Posterior cingulate gyrus (tissue), 11 donors: ENCODE results near the gene ERBB3.
"Not testable (repeated sequence)": the region's sequence is repeated elsewhere in the genome, so short reads cannot be mapped to it uniquely, and the experiment has no call there.

Source experiments
- DNase-seq, 10 donors: peaks; one replicate each; pipeline versions ENCODE4 v3.0.0 to v3.0.0-alpha.2; 2020 to 2021; ENCODE audit warnings: mixed read lengths in 3 of 10
- intact Hi-C: fragments of 100-400 bp; cut with DNase I; formaldehyde crosslinking; loops from one replicate; pipeline ENCODE4 v1.15.1; 2023

ERBB3 gene

DNA sequence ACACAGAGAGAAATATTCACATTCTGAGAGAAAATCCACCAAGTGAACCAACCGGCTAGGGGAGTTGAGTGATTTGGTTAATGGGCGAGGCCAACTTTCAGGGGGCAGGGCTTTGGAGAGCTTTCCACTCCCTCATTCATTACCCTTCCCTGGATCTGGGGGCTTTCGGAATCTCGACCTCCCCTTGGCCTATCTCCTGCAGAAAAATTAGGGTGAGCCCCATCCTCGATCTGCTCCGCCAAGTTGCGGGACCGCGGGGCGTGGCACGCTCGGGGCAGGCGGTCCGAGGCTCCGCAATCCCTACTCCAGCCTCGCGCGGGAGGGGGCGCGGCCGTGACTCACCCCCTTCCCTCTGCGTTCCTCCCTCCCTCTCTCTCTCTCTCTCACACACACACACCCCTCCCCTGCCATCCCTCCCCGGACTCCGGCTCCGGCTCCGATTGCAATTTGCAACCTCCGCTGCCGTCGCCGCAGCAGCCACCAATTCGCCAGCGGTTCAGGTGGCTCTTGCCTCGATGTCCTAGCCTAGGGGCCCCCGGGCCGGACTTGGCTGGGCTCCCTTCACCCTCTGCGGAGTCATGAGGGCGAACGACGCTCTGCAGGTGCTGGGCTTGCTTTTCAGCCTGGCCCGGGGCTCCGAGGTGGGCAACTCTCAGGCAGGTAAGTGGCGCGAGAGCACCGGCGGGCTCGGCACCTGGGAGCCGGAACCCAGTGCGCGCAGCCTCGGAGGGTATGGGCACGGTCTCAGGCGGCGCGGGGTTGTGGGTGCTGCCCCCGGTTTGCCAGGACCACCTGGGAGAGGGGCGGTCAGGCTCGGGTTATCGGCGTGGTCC, at the start of gene ERBB3:
Gene ERBB3, plus strand, starts transcription at position 443 of the 833 bp plus-strand sequence. Its CDS starts 136 bp downstream, at position 579.
- DNase-seq = peak; percentile 53 to 96 (median 76)
- intact Hi-C loops = loop anchor here (5.0 kb wide), 2 partner anchors 37 to 38 kb away; partner anchors contain the start of genes RPL41, RPS26 and ZC3H10

DNA sequence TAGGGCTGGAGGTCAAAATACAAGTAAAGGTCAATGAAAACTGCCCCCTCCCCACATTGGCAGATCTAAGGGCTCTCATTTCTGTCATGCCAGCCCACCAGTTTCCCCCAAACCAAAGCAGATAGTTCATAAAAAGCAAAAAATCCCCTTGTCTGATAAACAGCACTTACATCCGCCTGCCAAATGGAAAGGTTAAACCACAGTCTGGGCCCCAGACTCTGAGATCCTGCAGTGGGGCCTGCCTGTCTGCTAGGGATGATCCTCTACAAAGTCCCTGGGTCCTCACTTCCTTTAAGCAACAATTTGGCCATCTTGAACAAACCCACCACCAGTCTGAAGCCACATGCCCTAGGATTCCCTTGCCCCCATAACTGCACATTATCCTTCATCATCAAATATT, 48.0 kb upstream of the ERBB3 start:
- intact Hi-C loops = no loop called here
- no peak for DNase-seq

DNA sequence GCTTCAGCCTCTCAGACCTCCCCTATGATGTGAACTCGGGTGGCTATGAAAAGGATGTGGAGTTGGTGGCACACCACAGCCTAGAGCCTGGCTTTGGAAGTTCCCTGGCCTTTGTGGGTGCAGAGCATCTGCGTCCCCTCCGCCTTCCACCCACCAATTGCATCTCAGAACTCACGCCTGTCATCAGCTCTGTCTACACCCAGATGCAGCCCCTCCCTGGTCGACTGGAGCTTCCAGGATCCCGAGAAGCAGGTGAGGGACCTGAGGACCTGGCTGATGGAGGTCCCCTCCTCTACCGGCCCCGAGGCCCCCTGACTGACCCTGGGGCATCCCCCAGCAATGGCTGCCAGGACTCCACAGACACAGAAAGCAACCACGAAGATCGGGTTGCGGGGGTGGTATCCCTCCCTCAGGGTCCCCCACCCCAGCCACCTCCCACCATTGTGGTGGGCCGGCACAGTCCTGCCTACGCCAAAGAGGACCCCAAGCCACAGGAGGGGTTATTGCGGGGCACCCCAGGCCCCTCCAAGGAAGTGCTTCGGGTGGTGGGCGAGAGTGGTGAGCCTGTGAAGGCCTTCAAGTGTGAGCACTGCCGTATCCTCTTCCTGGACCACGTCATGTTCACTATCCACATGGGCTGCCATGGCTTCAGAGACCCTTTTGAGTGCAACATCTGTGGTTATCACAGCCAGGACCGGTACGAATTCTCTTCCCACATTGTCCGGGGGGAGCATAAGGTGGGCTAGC, 45.2 kb upstream of the ERBB3 start:
- intact Hi-C loops = no loop called here
- DNase-seq = no peak

DNA sequence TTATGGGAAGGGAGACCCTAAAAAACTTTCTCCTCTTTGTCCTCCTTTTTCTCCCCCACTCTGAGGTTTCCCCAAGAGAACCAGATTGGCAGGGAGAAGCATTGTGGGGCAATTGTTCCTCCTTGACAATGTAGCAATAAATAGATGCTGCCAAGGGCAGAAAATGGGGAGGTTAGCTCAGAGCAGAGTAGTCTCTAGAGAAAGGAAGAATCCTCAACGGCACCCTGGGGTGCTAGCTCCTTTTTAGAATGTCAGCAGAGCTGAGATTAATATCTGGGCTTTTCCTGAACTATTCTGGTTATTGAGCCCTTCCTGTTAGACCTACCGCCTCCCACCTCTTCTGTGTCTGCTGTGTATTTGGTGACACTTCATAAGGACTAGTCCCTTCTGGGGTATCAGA, 42.8 kb upstream of the ERBB3 start:
- no peak for DNase-seq
- intact Hi-C loops = no loop called here

DNA sequence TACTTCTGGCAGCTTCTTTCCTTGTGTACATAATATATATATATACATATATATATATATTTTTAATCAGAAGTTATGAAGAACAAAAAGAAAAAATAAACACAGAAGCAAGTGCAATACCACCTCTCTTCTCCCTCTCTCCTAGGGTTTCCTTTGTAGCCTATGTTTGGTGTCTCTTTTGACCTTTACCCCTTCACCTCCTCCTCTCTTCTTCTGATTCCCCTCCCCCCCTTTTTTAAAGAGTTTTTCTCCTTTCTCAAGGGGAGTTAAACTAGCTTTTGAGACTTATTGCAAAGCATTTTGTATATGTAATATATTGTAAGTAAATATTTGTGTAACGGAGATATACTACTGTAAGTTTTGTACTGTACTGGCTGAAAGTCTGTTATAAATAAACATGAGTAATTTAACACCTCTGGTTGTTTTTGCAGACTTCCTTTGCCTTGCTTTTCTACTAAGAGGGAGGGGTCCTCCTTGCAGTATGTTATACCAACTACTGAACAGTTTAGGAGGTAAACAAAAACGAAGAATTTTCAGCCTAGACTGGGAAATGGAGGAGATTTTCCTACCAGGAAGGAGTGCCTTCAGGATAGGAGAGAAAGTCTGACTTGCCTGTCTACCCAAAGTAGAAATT, 41.8 kb upstream of the ERBB3 start:
- intact Hi-C loops = no loop called here
- DNase-seq = no peak

DNA sequence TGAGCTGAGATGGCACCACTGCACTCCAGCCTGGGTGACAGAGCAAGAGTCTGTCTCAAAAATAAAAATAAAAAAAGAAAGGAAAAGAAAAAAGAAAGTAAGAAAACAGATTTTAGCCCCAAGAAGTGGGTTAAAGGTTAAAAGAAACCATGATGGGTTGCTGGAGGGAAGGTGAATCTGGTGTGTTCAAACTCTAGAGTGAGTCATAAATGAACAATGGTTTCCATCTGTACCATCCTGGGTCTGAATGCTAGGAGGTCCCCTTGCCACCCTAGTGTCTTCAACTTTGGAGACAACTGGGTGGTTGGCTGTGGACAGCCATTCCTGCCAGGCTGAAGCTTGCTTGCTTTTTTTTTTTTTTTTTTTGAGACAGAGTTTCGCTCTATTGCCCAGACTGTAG, 39.8 kb upstream of the ERBB3 start:
- DNase-seq = no peak
- intact Hi-C loops = loop anchor here (2.0 to 5.0 kb wide), 3 partner anchors 42 to 297 kb away; partner anchors contain the start of genes ERBB3, GDF11, RPL41 and ZC3H10

DNA sequence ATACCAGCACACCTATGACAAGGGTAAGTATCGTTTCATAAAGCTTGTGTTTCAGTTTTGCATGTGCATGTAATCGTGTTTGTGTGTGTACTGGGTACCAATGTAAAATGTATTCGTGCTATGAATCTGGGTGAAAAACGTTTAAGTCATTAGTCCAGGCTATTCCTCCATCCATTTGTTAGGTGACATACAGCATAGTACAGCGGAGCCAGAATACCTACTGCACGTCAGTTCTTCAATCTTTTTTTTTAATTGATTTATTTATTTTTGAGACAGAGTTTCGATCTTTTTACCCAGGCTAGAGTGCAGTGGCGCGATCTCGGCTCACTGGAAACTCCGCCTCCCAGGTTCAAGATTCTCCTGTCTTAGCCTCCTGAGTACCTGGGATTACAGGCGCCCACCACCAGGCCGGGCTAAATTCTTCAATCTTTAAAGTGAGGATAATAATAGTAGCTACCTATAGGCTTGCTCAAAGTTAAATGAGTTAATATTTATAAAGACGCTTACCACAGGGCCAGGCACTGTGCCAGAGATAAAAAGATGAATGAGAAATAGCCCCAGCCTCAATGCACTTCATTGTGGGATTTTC, 38.9 kb upstream of the ERBB3 start:
- intact Hi-C loops = loop anchor here (1.0 to 5.0 kb wide), 4 partner anchors 41 to 298 kb away; partner anchors contain the start of genes ERBB3, GDF11, RPL41 and ZC3H10
- no peak for DNase-seq

DNA sequence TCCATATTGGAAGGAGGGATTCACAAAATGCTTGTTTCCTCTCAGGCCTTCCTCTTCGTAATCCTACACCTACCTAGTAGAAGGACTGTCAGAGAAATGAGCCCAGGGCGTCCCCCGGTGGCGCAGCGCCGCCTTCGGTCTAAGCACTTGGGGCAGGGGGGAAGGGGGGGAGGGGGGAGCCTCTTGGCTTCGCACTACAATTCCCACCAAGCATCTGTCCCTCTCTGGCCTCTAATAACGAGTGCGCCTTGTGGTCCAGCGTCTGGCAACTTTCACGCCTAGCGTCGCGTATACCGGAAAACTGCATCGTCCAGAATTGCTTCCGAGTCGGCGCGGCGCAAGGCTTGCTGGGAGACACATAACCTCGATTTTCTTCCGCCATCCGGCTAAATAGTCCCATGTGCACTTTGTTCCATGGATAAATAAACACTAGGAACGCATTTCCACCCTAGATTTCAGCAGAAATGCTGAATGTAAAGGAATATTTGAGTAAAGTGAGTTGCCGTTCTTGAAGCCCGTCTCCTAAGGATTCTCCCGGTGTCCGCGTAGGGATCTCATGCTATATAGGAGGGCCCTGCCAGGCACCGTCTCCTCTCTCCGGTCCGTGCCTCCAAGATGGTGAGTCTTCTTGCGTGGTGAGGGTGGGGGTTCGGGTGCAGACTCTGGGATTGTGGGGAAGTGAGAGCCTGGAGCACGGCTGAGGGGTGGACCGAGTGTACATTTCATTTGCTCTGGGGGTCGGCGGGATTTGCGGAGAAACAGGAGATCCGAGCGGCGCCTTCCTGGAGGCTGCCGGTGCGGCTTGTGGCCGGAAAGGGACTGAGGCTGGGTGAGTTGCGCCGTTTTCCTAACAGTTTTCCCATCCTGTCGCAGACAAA, 38.2 kb upstream of the ERBB3 start, which contains the start of gene RPS26:
Gene RPS26, plus strand, starts transcription at position 367 of the 878 bp plus-strand sequence. Its CDS starts 249 bp downstream, at position 616.
- intact Hi-C loops = loop anchor here (1.0 to 5.0 kb wide), 4 partner anchors 41 to 299 kb away; partner anchors contain the start of genes ERBB3, GDF11, RPL41 and ZC3H10
- peak; percentile 80 to 98 (median 90) for DNase-seq

DNA sequence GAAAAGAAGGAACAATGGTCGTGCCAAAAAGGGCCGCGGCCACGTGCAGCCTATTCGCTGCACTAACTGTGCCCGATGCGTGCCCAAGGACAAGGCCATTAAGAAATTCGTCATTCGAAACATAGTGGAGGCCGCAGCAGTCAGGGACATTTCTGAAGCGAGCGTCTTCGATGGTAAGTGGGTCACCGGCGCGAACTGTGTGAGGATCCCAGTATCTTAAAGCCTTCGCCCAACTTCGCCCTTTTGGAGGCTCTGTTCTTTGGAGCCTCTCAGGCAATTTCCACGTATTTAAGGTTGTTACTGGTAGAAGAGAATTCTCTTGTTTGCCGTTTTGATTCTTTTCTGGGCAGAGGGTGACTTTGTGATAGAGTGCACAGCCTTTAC, 37.5 kb upstream of the ERBB3 start:
- DNase-seq = not testable (repeated sequence)
- intact Hi-C loops = loop anchor here (5.0 kb wide), 2 partner anchors 40 to 75 kb away; partner anchors contain the start of genes ERBB3, RPL41 and ZC3H10

DNA sequence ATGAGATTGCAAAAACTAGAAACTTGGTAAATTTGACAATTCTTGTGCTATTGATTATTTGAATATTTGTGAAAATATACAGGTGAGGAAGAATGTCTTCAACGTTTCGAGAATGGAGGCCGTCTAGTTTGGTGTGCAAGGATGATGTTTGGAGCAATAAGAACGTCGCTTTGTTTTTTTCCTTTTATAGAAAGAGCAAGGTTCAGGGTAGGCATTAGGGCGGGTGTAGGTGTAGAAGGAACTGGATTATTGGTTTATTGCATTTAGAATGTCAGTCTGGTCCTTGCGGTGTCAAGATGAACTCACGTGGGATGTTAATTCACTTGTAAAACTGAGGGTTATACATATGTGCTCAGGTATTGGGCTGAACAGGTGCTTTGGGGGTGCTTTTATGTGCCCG, 37.1 kb upstream of the ERBB3 start:
- intact Hi-C loops = loop anchor here (5.0 kb wide), 2 partner anchors 39 to 74 kb away; partner anchors contain the start of genes ERBB3, RPL41 and ZC3H10

DNA sequence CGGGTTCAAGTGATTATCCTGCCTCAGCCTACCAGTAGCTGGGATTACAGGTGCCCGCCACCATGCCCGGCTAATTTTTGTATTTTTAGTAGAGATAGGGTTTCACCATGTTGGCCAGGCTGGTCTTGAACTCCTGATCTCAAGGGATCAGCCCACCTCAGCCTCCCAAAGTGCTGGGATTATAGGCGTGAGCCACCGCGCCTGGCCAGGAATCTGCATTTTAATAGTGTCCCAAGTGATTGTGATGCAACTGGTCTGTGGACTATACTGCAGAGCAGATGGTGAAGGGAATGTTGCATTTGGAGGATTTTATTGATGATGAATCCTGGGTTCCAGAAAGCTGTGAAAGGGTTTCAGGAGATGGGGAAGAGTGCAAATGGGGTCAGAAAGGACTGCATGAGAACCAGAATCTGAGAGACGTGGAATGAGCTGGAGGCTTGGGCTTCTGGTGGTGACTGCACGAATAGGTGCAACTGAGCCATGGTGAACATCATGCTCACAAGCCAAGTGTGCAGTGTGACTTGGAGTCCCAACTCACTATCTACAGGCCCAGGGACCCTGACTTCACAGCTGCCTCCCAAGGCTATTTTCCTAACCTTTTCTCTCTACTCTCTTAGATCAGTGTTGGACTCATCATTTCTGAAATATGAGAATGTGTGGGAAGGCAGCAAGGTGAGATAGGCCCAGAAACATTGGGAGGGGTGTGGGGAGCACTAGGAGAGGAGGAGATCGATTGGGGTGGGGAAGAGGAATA, 33.8 kb upstream of the ERBB3 start:
- intact Hi-C loops = loop anchor here (5.0 kb wide), 1 partner anchor 56 kb away; the partner anchor contains the start of gene PA2G4
- DNase-seq = no peak

More for the DNA sequence above, 37.1 kb upstream of the ERBB3 start:
- DNase-seq = no peak

DNA sequence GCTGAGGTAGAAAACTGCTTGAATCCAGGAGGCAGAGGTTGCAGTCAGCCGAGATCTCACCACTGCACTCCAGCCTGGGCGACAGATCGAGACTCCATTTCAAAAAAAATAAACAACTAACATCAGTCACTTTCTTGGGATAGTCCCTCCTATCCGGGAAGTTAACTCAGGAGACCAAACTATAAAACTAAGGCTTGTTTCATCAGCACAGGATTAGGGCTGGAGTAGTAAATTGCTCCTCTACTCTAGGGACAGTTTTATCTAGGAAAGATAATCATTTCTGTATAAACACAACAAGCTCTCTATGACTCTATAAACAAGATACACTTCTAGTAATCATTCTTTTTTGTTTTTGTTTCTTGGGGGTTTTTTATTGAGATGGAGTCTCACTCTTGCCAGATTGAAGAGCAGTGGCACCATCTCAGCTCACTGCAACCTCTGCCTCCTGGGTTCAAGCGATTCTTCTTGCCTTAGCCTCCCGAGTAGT, 26.5 kb upstream of the ERBB3 start:
- no peak for DNase-seq
- intact Hi-C loops = no loop called here

DNA sequence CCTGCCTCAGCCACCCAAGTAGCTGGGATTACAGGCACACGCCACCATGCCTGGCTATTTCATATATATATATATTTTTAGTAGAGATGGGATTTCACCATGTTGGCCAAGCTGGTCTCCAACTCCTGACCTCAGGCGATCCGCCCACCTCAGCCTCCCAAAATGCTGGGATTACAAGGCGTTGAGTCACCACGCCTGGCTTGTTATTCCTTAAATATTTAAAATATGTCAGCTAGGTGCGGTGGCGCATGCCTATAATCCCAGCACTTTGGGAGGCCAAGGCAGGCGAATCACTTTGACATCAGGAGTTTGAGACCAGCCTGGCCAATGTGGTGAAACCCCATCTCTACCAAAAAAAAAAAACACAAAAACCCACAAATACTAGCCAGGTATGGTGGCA, 20.0 kb upstream of the ERBB3 start:
- DNase-seq, intact Hi-C loops: not testable (repeated sequence)

DNA sequence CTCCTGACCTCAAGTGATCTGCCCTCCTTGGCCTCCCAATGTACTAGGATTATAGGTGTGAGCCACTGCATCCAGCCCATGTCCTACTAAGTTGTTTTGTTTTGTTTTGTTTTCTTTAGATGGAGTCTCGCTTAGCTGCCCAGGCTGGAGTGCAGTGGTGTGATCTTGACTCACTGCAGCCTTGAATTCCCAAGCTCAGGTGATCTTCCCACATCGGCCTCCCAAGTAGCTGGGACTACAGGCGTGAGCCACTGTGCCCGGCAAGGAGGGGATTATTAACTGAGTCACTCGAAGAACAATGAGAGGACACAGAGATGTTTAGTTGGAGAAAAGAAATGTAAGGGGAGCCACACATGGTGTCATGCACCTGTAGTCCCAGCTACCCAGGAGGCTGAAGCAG, 18.0 kb upstream of the ERBB3 start:
- no peak for DNase-seq

DNA sequence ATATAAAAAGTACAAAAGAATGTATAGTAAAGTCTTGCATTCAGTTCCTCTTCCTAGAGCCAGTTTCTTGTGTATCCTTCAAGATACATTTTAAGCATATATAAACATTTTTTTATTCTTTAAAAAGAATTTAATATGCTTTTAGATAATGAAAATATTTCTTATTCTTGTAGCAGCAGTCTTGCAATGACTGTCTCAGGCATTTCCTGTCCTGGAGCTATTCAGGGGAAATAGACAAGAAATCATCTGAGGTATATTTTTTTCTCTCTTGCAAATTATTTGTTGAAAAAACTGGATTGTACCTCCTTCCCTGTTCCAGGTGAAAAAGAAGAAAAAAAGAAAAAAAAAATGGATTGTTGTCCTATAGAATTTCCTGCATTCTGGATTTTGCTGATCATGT, 17.0 kb upstream of the ERBB3 start:
- intact Hi-C loops = no loop called here
- DNase-seq = no peak

More for the DNA sequence above, 18.0 kb upstream of the ERBB3 start:
- intact Hi-C loops = no loop called here

DNA sequence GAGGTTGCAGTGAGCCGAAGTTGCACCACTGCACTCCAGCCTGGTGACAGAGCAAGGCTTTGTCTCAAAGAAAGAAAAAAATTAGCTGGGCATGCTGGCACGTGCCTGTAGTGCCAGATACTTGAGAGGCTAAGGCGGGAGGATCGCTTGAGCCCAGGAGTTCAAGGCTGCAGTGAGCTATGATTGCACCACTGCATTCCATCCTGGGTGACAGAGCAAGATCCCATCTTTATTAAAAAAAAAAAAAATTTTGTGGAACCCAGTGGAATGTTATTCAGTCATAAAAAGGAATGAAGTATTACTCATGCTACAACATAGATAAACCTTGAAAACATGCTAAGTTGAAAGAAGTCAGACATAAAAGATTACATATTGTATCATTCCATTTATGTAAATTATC, 8.3 kb upstream of the ERBB3 start:
- peak in 1 of 10 donors; percentile 20 for DNase-seq
- intact Hi-C loops = no loop called here

DNA sequence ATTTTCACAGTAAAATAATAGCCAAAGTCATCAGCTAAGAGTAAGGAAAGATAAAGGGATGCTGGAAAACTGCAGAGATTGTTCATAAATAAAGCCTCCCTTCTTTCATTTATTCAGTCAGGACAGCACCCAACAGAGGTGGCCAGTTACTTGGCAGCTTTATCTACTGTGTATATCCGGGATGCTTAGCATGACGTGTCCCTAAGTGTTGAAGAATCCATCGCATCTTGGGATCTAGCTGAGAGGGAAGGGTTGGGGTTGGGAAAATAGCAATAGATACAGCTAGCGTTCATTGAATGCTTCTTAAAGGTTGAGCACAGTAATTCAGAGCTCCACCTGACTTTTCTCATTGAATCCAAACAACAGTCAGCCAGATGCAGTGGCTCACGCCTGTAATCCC, 5.6 kb upstream of the ERBB3 start:
- DNase-seq = peak in 1 of 10 donors; percentile 1
- intact Hi-C loops = no loop called here

DNA sequence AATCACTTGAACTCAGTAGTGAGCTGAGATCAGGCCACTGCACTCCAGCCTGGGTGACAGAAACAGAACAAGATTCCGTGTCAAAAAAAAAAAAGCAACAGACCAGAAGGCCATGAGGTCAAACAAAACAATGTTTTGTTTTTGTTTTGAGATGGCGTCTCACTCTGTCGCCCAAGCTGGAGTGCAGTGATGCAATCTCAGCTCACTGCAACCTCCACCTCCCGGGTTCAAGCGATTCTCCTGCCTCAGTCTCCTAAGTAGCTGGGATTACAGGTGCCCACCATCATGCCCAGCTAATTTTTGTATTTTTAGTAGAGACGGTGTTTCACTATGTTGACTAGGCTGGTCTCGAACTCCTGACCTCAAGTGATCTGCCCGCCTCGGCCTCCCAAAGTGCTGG, 2.0 kb upstream of the ERBB3 start:
- intact Hi-C loops = not testable (repeated sequence)

More for the DNA sequence above, 2.0 kb upstream of the ERBB3 start:
- DNase-seq = peak in 1 of 10 donors; percentile 14
